Tibial nerve (tissue), 4 donors: ENCODE measurements around the gene LRCOL1.

Experiments
- EP300 ChIP-seq, 2 donors: sonication (generic); formaldehyde crosslinking; IDR thresholded peaks; one replicate each; pipeline ENCODE4 v1.6.1; 2017; ENCODE audit warnings: antibody characterized with exemption in 2 of 2, mild to moderate bottlenecking in 1 of 2
- POLR2A ChIP-seq, 2 donors: fragments of 450-650 bp; IDR thresholded peaks; one replicate each; pipeline ENCODE4 v1.6.1; 2017; ENCODE audit warnings: antibody characterized with exemption in 2 of 2, mild to moderate bottlenecking in 2 of 2, moderate library complexity in 2 of 2
- TF ChIP-seq, protein P1 (sequence below), 5 experiments: fragments of 200-600 bp in 3 of 5; fragments of 450-650 bp in 2 of 5; sonication (generic) in 3 of 5; IDR thresholded peaks; one replicate each; pipeline ENCODE4 v1.5.1; 2016 to 2019; ENCODE audit warnings: antibody characterized with exemption in 5 of 5, mild to moderate bottlenecking in 3 of 5, moderate library complexity in 2 of 5

DNA sequence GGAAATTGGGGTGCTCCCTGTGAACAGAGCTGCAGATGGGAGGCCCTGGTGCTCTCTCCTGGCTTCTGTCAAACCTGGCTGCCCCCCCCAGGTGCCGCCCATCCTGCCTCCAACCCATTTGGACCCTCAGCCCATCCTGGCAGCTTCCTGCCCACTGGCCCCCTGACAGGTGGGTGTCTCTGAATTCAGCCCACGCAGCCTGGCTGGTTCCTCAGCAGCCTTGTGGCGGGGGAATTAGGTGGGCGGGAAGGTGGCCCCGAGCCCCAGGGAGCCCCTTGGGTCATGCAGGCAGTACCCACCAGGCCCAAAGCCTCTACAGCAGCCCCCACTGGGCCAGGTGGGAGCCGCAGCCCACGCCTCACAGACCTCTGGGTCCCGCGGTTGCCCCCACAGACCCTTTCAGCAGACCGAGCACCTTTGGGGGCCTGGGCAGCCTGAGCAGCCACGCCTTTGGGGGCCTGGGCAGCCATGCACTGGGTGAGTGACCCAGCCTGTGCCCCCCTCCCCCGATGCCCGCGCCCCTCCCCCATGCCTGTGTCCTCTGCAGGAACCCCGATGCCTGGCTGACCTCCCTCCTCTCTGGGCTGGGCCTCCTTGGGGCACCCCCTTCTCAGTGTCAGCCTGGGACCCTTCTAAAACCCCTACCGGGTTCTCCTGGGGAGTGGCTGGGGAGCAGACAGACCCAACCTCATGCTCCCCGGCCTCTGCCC is 28.9 kb downstream of the LRCOL1 start:
- TF ChIP-seq POLR2A (IDR thresholded peaks at IDR 0.05) = no peak
- TF ChIP-seq, protein P1, sequence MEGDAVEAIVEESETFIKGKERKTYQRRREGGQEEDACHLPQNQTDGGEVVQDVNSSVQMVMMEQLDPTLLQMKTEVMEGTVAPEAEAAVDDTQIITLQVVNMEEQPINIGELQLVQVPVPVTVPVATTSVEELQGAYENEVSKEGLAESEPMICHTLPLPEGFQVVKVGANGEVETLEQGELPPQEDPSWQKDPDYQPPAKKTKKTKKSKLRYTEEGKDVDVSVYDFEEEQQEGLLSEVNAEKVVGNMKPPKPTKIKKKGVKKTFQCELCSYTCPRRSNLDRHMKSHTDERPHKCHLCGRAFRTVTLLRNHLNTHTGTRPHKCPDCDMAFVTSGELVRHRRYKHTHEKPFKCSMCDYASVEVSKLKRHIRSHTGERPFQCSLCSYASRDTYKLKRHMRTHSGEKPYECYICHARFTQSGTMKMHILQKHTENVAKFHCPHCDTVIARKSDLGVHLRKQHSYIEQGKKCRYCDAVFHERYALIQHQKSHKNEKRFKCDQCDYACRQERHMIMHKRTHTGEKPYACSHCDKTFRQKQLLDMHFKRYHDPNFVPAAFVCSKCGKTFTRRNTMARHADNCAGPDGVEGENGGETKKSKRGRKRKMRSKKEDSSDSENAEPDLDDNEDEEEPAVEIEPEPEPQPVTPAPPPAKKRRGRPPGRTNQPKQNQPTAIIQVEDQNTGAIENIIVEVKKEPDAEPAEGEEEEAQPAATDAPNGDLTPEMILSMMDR (IDR thresholded peaks at IDR 0.05) = no peak
- no peak for TF ChIP-seq EP300 (IDR thresholded peaks at IDR 0.05)
